ENCODE results near the gene TRANK1.
"Not testable (repeated sequence)": the region's sequence is repeated elsewhere in the genome, so short reads cannot be mapped to it uniquely, and the experiment has no call there.

The TRANK1 gene

GRCh38 chr3:36904641-36905040 is 40.2 kb downstream of the TRANK1 start:
- no peak overlapping the region for H3K4me3 ChIP-seq (ENCODE audit: low read length)
- H3K36me3 ChIP-seq (ENCODE audit: insufficient read depth, low read length), result no peaks in the 10 kb centered on the region
- no peaks in the 10 kb centered on the region for H3K4me1 ChIP-seq (ENCODE audit: insufficient read depth, low read length)
- no peaks in the 10 kb centered on the region for H3K27me3 ChIP-seq (ENCODE audit: insufficient read depth, low read length)
- H3K9me3 ChIP-seq (ENCODE audit: low read length), result no peaks in the 10 kb centered on the region
- no peak overlapping the region for H2AFZ ChIP-seq (ENCODE audit: low read depth, low read length)

DNA sequence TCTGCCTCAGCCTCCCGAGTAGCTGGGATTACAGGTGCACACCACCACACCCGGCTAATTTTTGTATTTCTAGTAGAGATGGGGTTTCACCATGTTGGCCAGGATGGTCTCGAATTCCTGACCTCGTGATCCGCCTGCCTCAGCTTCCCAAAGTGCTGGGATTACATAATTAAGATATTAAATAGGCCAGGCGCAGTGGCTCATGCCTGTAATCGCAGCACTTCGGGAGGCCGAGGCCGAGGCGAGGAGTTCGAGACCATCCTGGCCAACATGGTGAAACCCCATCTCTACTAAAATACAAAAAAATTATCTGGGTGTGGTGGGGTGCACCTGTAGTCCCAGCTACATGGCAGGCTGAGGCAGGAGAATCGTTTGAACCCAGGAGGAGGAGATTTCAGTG is 40.8 kb downstream of the TRANK1 start:
- not testable (repeated sequence) for H3K9me3 ChIP-seq (ENCODE audit: low read length)

DNA sequence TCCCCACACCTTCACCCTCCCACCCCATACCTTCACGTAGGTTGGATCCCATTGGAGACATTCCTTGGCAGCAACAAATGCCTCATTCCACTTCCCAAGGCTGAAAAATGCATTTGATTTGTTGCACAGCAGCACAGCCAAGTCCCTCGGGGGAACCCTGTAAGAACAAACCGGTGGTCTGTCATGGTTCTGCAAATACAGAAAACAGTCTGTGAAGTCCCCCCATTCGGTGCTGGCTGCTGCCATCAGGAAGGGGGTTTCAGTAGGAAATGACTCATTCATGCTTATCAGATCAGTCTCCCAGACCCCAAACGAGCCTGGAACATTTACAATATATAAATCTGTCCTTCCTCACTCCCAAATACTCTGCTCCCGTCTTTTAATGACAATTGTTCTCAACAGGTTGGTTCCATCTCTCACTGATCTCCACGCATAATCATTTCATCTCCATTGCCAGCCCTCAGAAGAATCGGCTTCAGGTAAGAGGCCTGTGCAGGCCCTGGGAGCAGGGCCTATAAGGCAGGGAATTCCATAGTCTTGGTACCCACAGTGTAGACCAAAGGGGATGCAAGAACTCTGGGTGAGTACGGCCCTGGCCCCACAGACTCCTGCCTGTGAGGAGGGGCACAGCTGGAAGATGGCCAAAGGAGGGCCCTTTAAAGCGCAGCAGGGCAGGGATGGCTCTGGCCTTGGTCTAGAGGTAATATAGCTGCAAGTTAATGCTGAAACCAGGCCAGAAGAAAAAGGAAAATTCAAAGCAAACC is 41.6 kb downstream of the TRANK1 start:
- H2AFZ ChIP-seq (ENCODE audit: low read depth, low read length), result no peak overlapping the region
- H3K9me3 ChIP-seq (ENCODE audit: low read length), result no peaks in the 10 kb centered on the region
- H3K4me3 ChIP-seq (ENCODE audit: low read length), result no peak overlapping the region

More for the DNA sequence above, 40.8 kb downstream of the TRANK1 start:
- not testable (repeated sequence) for H3K36me3 ChIP-seq (ENCODE audit: insufficient read depth, low read length); H3K4me3 ChIP-seq (ENCODE audit: low read length); H3K27me3 ChIP-seq (ENCODE audit: insufficient read depth, low read length); H2AFZ ChIP-seq (ENCODE audit: low read depth, low read length); H3K4me1 ChIP-seq (ENCODE audit: insufficient read depth, low read length)

GRCh38 chr3:36901588-36901987 is 43.3 kb downstream of the TRANK1 start:
- Histone ChIP-seq H2AFZ (ENCODE audit: low read depth, low read length) (no peak overlapping the region), H3K4me3 (ENCODE audit: low read length) (no peak overlapping the region), H3K9me3 (ENCODE audit: low read length) (no peaks in the 10 kb centered on the region), H3K27me3 (ENCODE audit: insufficient read depth, low read length) (no peaks in the 10 kb centered on the region), H3K4me1 (ENCODE audit: insufficient read depth, low read length) (no peaks in the 10 kb centered on the region), H3K36me3 (ENCODE audit: insufficient read depth, low read length) (no peaks in the 10 kb centered on the region)

More for the DNA sequence above, 41.6 kb downstream of the TRANK1 start:
- Histone ChIP-seq H3K27me3 (ENCODE audit: insufficient read depth, low read length) (no peaks in the 10 kb centered on the region), H3K36me3 (ENCODE audit: insufficient read depth, low read length) (no peaks in the 10 kb centered on the region), H3K4me1 (ENCODE audit: insufficient read depth, low read length) (no peaks in the 10 kb centered on the region)

- Histone ChIP-seq H3K9me3 (ENCODE audit: low read length) (no peaks in the 10 kb centered on the region), H3K4me3 (ENCODE audit: low read length) (no peak overlapping the region), H3K4me1 (ENCODE audit: insufficient read depth, low read length) (no peaks in the 10 kb centered on the region), H3K36me3 (ENCODE audit: insufficient read depth, low read length) (no peaks in the 10 kb centered on the region), H2AFZ (ENCODE audit: low read depth, low read length) (no peak overlapping the region), H3K27me3 (ENCODE audit: insufficient read depth, low read length) (no peaks in the 10 kb centered on the region)
These were observed 44.1 kb downstream of the TRANK1 start for GRCh38 chr3:36900474-36901443.

GRCh38 chr3:36895496-36896409 is 49.1 kb downstream of the TRANK1 start:
- H3K36me3 ChIP-seq (ENCODE audit: insufficient read depth, low read length), result no peaks in the 10 kb centered on the region
- no peaks in the 10 kb centered on the region for H3K27me3 ChIP-seq (ENCODE audit: insufficient read depth, low read length)
- H3K4me3 ChIP-seq (ENCODE audit: low read length), result no peak overlapping the region
- H3K4me1 ChIP-seq (ENCODE audit: insufficient read depth, low read length), result peaks cover 2% of the 10 kb centered on the region
- H3K9me3 ChIP-seq (ENCODE audit: low read length), result no peaks in the 10 kb centered on the region
- no peak overlapping the region for H2AFZ ChIP-seq (ENCODE audit: low read depth, low read length)

DNA sequence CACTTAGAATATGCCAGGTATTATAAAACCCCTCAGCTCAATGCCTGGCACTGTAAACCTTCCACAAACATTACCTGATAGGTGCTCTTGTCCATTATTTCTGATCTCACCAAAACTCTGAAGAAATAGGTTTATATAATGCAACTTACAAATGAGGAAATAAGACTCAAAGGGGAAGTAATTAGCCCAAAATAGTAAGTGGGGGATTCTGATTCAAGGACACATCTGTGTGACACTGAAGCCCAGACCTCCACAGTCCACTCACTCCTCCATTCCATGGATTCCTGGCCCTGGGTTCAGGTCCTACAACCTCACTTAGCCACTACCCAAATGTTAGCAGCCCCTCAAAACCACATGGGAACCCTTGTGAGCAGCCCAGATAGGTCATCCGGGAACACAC is 49.9 kb downstream of the TRANK1 start:
- no peaks in the 10 kb centered on the region for H3K27me3 ChIP-seq (ENCODE audit: insufficient read depth, low read length)

GRCh38 chr3:36893826-36894225 is 51.0 kb downstream of the TRANK1 start:
- peaks cover 2% of the 10 kb centered on the region for H3K4me1 ChIP-seq (ENCODE audit: insufficient read depth, low read length)
- H3K9me3 ChIP-seq (ENCODE audit: low read length), result no peaks in the 10 kb centered on the region
- H3K27me3 ChIP-seq (ENCODE audit: insufficient read depth, low read length), result no peaks in the 10 kb centered on the region
- no peaks in the 10 kb centered on the region for H3K36me3 ChIP-seq (ENCODE audit: insufficient read depth, low read length)
- no peak overlapping the region for H2AFZ ChIP-seq (ENCODE audit: low read depth, low read length)
- H3K4me3 ChIP-seq (ENCODE audit: low read length), result no peak overlapping the region

More for the DNA sequence above, 49.9 kb downstream of the TRANK1 start:
- Histone ChIP-seq H3K4me3 (ENCODE audit: low read length) (no peak overlapping the region), H3K36me3 (ENCODE audit: insufficient read depth, low read length) (no peaks in the 10 kb centered on the region), H3K4me1 (ENCODE audit: insufficient read depth, low read length) (peaks cover 2% of the 10 kb centered on the region), H3K9me3 (ENCODE audit: low read length) (no peaks in the 10 kb centered on the region), H2AFZ (ENCODE audit: low read depth, low read length) (no peak overlapping the region)

GRCh38 chr3:36893137-36893557 is 51.7 kb downstream of the TRANK1 start:
- H3K4me1 ChIP-seq (ENCODE audit: insufficient read depth, low read length), result peaks cover 2% of the 10 kb centered on the region
- H3K9me3 ChIP-seq (ENCODE audit: low read length), result no peaks in the 10 kb centered on the region
- no peak overlapping the region for H2AFZ ChIP-seq (ENCODE audit: low read depth, low read length)
- H3K36me3 ChIP-seq (ENCODE audit: insufficient read depth, low read length), result no peaks in the 10 kb centered on the region
- no peak overlapping the region for H3K4me3 ChIP-seq (ENCODE audit: low read length)
- H3K27me3 ChIP-seq (ENCODE audit: insufficient read depth, low read length), result no peaks in the 10 kb centered on the region

DNA sequence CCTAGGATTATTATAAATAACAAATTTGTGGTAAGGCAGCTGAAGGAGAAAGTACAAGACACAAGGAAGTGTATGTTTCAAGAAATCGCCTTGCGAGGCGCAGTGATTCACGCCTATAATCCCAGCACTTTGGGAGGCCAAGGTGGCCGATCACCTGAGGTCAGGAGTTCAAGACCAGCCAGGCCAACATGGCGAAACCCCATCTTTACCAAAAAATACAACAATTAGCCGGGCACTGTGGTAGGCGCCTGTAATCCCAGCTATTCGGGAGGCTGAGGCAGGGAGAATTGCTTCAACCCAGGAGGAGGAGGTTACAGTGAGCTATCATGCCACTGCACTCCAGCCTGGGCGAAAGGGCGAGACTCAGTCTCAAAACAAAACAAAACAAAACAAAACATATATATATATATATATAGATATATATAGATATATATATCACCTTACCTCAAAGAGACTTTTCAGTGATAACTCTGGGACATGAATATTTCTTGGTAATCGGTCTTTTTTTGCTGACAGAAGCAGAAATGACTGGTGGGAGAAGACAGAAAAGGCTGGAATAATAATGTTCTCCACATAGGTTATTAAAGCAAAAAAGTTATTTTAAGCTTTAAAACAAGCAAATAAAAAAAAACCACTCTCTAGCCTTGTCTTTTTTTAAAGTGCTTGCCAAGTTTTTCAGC is 52.3 kb downstream of the TRANK1 start:
- Histone ChIP-seq H2AFZ (ENCODE audit: low read depth, low read length) (no peak overlapping the region), H3K4me1 (ENCODE audit: insufficient read depth, low read length) (peaks cover 2% of the 10 kb centered on the region), H3K9me3 (ENCODE audit: low read length) (no peaks in the 10 kb centered on the region), H3K4me3 (ENCODE audit: low read length) (no peak overlapping the region), H3K27me3 (ENCODE audit: insufficient read depth, low read length) (no peaks in the 10 kb centered on the region), H3K36me3 (ENCODE audit: insufficient read depth, low read length) (no peaks in the 10 kb centered on the region)

DNA sequence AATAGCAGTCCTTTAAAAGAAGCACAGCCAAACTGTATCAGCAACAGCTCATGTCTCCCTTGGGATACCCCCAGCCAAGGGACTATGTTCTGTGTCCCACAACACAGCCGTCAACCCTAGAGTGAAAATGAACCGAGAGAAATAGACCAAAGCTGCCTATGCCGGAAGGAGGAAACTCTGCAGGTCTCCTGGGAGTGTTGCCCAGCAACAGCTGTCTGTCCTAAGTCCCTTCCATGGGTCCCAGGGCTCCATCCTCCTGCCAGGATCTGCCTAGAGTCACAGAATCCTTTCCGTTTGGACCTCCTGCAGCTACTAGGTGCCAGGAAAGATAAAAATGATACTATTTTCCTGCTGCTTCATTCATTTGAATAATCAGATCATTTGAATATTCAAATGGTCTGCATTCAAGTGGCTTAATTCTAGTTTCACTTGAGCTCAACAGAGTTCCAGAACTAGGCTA is 53.1 kb downstream of the TRANK1 start:
- H3K27me3 ChIP-seq (ENCODE audit: insufficient read depth, low read length), result no peaks in the 10 kb centered on the region
- no peaks in the 10 kb centered on the region for H3K36me3 ChIP-seq (ENCODE audit: insufficient read depth, low read length)
- no peak overlapping the region for H2AFZ ChIP-seq (ENCODE audit: low read depth, low read length)
- H3K4me3 ChIP-seq (ENCODE audit: low read length), result no peak overlapping the region
- peaks cover 2% of the 10 kb centered on the region for H3K4me1 ChIP-seq (ENCODE audit: insufficient read depth, low read length)
- H3K9me3 ChIP-seq (ENCODE audit: low read length), result no peaks in the 10 kb centered on the region

DNA sequence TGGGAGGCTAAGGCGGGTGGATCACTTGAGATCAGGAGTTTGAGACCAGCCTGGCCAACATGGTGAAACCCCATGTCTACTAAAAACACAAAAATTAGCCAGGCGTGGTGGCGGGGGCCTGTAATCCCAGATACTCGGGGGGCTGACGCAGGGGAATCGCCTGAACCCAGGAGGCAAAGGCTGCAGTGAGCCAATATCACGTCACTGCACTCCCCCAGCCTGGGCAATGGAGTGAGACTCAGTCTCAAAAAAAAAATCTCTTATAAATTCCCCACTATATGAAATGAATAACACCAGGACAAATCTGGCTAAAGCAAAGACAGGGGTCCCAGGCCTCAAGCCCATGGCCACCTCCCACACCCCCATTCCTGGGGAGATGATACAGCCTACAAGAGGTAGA is 53.8 kb downstream of the TRANK1 start:
- H3K36me3 ChIP-seq (ENCODE audit: insufficient read depth, low read length); H2AFZ ChIP-seq (ENCODE audit: low read depth, low read length): not testable (repeated sequence)

More for the DNA sequence above, 53.8 kb downstream of the TRANK1 start:
- H3K4me1 ChIP-seq (ENCODE audit: insufficient read depth, low read length); H3K9me3 ChIP-seq (ENCODE audit: low read length); H3K4me3 ChIP-seq (ENCODE audit: low read length); H3K27me3 ChIP-seq (ENCODE audit: insufficient read depth, low read length): not testable (repeated sequence)
